Gastroesophageal sphincter (tissue), 4 donors: Measurements from ENCODE around the gene YWHAH. TPM values are rescaled to one million over a fixed set of nuclear protein-coding genes. Genes with fewer than 3 reads are reported as not detected.

Source experiments
- ATAC-seq: fragments of 150-250 bp; one replicate; pipeline ENCODE4 v1.9.1; 2016; ENCODE audit warnings: mild to moderate bottlenecking, moderate library complexity
- H3K27ac ChIP-seq, 4 donors: fragments of 200-600 bp; sonication (generic) in 3 of 4; 1 replicate in 3 of 4; 2 replicates in 1 of 4; pipeline ENCODE4 v1.5.1; 2016 to 2019
- H3K27me3 ChIP-seq: fragments of 200-600 bp; sonication (generic); one replicate; pipeline ENCODE4 v1.5.1; 2019
- H3K36me3 ChIP-seq, 2 donors: fragments of 200-600 bp; sonication (generic); one replicate each; pipeline ENCODE4 v1.5.1; 2019; ENCODE audit warnings: control low read depth in 1 of 2
- H3K4me1 ChIP-seq, 3 donors: fragments of 200-600 bp; sonication (generic); 1 replicate in 2 of 3; 2 replicates in 1 of 3; pipeline ENCODE4 v1.5.1; 2016 to 2019; ENCODE audit warnings: control low read depth in 2 of 3
- H3K4me3 ChIP-seq, 2 donors: fragments of 200-600 bp; sonication (generic); one replicate each; pipeline ENCODE4 v1.5.1; 2019; ENCODE audit warnings: mild to moderate bottlenecking in 1 of 2, moderate library complexity in 1 of 2
- H3K9me3 ChIP-seq, 3 donors: fragments of 200-600 bp; sonication (generic); one replicate each; pipeline ENCODE4 v1.5.1; 2017 to 2019; ENCODE audit warnings: control low read depth in 2 of 3
- CTCF ChIP-seq, 4 experiments: fragments of 200-600 bp in 2 of 4; fragments of 450-650 bp in 2 of 4; sonication (generic) in 1 of 4; IDR thresholded peaks; one replicate each; pipeline ENCODE4 v1.5.1; 2017 to 2019; ENCODE audit warnings: antibody characterized with exemption in 4 of 4, mild to moderate bottlenecking in 2 of 4, moderate library complexity in 2 of 4
- EP300 ChIP-seq: sonication (generic); formaldehyde crosslinking; IDR thresholded peaks from one replicate; pipeline ENCODE4 v1.6.1; 2017; ENCODE audit warnings: antibody characterized with exemption, mild to moderate bottlenecking
- POLR2A ChIP-seq, 2 donors: fragments of 450-650 bp; IDR thresholded peaks; one replicate each; pipeline ENCODE4 v1.6.1; 2017; ENCODE audit warnings: antibody characterized with exemption in 2 of 2, mild to moderate bottlenecking in 2 of 2, moderate library complexity in 1 of 2
- POLR2AphosphoS5 ChIP-seq: sonication (generic); formaldehyde crosslinking; IDR thresholded peaks from one replicate; pipeline ENCODE4 v1.6.1; 2017; ENCODE audit warnings: antibody characterized with exemption
- WGBS, 2 donors: methylation state at CpG; one replicate each; pipeline ENCODE4 v1.1.5; 2018; ENCODE audit warnings: low coverage in 1 of 2; 5-methylcytosine and 5-hydroxymethylcytosine counted together
- total RNA-seq, 4 donors: library from RNA; depleted of rRNA; stranded (reverse); fragments of >200 nt; gene quantifications; one replicate each; pipeline ENCODE4 v1.1.0, GENCODE V29; 2016

Gene YWHAH
- total RNA-seq, 4 donors from 2014 or later = 127 to 263 (median 169) TPM

GRCh38 chr22:31933816-31934482, 10.4 kb upstream of the YWHAH start:
- no peak for ATAC-seq

GRCh38 chr22:31935961-31936635, 8.2 kb upstream of the YWHAH start:
- TF ChIP-seq CTCF (IDR thresholded peaks at IDR 0.05) (no peak), POLR2A (IDR thresholded peaks at IDR 0.05) (no peak), EP300 (no peak), POLR2AphosphoS5 (no peak)
- no peaks in the 10 kb centered on the region for H3K4me1 ChIP-seq
- no peaks in the 10 kb centered on the region for H3K27me3 ChIP-seq
- 57 to 79% methylated on average over 1 to 4 of the region's 4 CpGs for WGBS, 2 donors
- H3K36me3 ChIP-seq = no peaks in the 10 kb centered on the region
- no peak overlapping the region for H3K27ac ChIP-seq
- H3K9me3 ChIP-seq = no peaks in the 10 kb centered on the region
- no peak for ATAC-seq
- H3K4me3 ChIP-seq = no peak overlapping the region

More at GRCh38 chr22:31933816-31934482, 10.4 kb upstream of the YWHAH start:
- TF ChIP-seq POLR2AphosphoS5 (no peak), POLR2A (IDR thresholded peaks at IDR 0.05) (no peak), EP300 (no peak), CTCF (IDR thresholded peaks at IDR 0.05) (no peak)
- no peak overlapping the region for H3K4me3 ChIP-seq
- H3K27me3 ChIP-seq = no peaks in the 10 kb centered on the region
- H3K36me3 ChIP-seq = no peaks in the 10 kb centered on the region
- 89 to 100% methylated on average over 1 to 5 of the region's 17 CpGs for WGBS, 2 donors
- H3K4me1 ChIP-seq = no peaks in the 10 kb centered on the region
- H3K27ac ChIP-seq = no peak overlapping the region
- H3K9me3 ChIP-seq = no peaks in the 10 kb centered on the region

GRCh38 chr22:31937341-31937740, 7.0 kb upstream of the YWHAH start:
- no peak overlapping the region for H3K27ac ChIP-seq
- WGBS, 2 donors = 76 to 94% methylated on average over 3 of the region's 3 CpGs
- H3K36me3 ChIP-seq = no peaks in the 10 kb centered on the region
- TF ChIP-seq EP300 (no peak), POLR2A (IDR thresholded peaks at IDR 0.05) (no peak), CTCF (IDR thresholded peaks at IDR 0.05) (no peak), POLR2AphosphoS5 (no peak)
- ATAC-seq = no peak
- no peak overlapping the region for H3K4me3 ChIP-seq
- no peaks in the 10 kb centered on the region for H3K4me1 ChIP-seq
- no peaks in the 10 kb centered on the region for H3K27me3 ChIP-seq
- H3K9me3 ChIP-seq = no peaks in the 10 kb centered on the region

- ATAC-seq = no peak
- Histone ChIP-seq H3K4me1 (peaks cover 0 to 2% (median under 1%) of the 10 kb centered on the region in 3 donors), H3K27ac (no peak overlapping the region), H3K9me3 (no peaks in the 10 kb centered on the region), H3K27me3 (no peaks in the 10 kb centered on the region), H3K4me3 (no peak overlapping the region), H3K36me3 (no peaks in the 10 kb centered on the region)
- no peak for TF ChIP-seq EP300
- TF ChIP-seq POLR2A (IDR thresholded peaks at IDR 0.05) = no peak
- no peak for TF ChIP-seq CTCF (IDR thresholded peaks at IDR 0.05)
- WGBS, 2 donors = 79 to 84% methylated on average over 3 to 6 of the region's 8 CpGs
Observed at GRCh38 chr22:31938296-31938695, 6.0 kb upstream of the YWHAH start.

GRCh38 chr22:31940506-31940905, 3.8 kb upstream of the YWHAH start:
- H3K4me1 ChIP-seq = peaks cover 0 to 9% (median 4%) of the 10 kb centered on the region in 3 donors
- WGBS, 2 donors = 87% methylated on average over 6 of the region's 9 CpGs; no CpG with 5 or more reads in 1 of the 2 donors
- no peak overlapping the region for H3K27ac ChIP-seq
- TF ChIP-seq POLR2AphosphoS5 = no peak
- TF ChIP-seq EP300 = no peak
- no peak for TF ChIP-seq CTCF (IDR thresholded peaks at IDR 0.05)
- no peak for TF ChIP-seq POLR2A (IDR thresholded peaks at IDR 0.05)
- H3K4me3 ChIP-seq = no peak overlapping the region
- no peak for ATAC-seq
- no peaks in the 10 kb centered on the region for H3K27me3 ChIP-seq
- H3K9me3 ChIP-seq = no peaks in the 10 kb centered on the region
- H3K36me3 ChIP-seq = no peaks in the 10 kb centered on the region
